GM19455 (cell line): ENCODE data around the gene MAT2A.
A peak's percentile ranks its signal among the peaks of the same experiment; 100 is the strongest.
"Not testable (repeated sequence)": the region's sequence is repeated elsewhere in the genome, so short reads cannot be mapped to it uniquely, and the experiment has no call there.

ENCODE experiments used
- ATAC-seq: cut with Tn5 transposase; IDR thresholded peaks from one replicate; pipeline ENCODE4 v1.9.1; 2021; ENCODE audit not compliant: unreplicated experiment

Gene MAT2A

GRCh38 chr2:85578243-85579180 lies 39.5 kb downstream of the MAT2A start:
- ATAC-seq: peak; percentile 29

GRCh38 chr2:85579266-85579935 lies 40.4 kb downstream of the MAT2A start:
- ATAC-seq: no peak

DNA sequence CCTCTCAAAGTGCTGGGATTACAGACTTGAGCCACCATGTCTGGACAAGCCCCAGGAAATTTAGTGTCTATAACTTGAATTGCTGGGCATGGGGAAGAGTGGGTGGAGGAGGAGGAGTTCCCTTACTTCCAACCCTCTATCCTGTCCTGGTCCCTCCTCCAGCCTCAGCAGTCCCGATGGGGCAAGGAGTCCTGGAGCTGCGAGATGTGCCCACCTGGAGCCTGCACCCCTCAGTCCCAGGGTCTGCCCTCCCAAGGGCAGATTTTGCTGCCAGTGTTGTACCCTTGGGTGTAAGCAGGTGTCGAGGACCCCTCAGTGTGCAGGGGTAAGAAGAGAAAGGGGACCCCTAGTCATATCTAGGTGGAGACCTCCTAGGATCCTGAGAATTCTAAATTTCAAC lies 41.2 kb downstream of the MAT2A start:
- ATAC-seq: no peak

DNA sequence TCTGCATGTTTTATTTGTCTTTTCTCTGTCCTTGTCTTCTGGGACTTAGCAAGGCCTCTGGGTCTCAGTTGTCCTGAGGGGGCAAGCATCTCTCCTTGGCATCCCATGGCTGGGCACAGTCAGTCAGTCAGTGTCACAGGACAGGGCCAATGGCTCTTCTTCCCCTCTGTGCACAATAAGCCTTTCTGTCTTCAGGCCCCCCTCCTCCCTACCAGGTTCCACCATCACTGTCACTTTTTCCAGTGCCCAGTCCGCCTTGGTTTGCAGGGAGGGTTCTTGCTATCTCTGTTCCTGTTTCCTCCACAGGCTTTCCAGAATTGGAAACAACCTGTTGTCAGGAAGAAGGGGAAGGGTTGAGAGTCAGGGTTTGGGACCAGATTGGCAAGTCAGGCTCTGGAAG lies 43.5 kb downstream of the MAT2A start:
- ATAC-seq: no peak

DNA sequence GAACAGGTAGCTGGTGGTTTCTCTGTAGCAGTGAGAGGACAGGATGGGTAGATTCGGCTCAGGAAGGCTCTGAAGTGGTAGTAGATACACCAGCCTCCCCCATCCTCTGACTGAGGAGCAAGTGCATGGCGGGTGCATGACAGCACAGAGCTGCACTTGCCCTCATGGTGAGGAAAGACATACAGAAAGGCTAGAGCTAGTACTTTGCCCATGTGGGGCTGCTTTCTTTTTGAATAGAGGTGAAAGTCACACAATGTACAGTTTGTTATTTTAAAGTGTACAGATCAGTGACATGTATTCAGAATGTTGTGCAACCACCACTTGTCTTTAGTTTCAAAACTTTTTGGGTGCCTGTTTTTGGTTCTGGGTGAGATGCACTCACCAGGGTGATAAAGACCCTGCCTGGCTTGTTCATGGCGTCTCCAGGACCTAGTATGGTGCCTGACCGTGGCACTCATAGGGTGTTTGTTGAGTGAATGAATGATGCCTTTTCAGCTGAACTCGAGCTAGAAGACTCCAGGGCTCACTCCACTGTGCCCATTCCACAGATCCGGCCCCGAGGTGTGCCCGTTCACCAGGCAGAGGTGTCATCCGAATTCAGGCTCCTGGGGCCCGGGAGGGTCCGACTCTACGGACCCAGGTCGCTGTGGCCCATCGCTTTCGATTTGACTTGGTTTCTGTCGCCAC lies 44.8 kb downstream of the MAT2A start:
- peak; percentile 20 for ATAC-seq

DNA sequence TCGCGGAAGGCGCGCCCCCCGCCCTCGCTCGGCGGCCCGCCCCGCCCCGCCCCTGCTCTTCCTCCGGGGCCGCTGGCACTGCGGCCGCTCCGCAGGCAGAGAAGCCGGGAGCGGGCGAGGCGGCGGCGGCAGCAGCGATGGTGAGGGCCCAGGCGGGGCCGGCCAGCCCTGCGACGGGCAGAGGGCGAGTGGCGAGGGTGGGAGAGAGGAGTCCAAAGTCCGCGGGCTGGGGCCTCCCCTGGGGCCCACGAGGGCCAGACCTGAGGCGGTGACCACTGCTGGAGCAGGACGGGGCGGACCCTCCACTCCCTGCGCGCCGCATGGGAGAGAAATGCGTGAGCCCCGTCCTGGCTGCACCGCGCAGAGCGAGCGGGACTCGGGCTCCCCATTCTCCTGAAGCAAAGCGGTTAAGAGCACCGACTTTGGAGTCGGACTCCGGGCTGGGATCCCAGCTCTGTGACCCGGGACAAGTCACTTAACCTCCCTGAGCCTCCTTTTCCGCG lies 45.4 kb downstream of the MAT2A start, which contains the start of gene VAMP5:
Gene VAMP5, plus strand, starts transcription at position 78 of the 503 bp plus-strand sequence. Its CDS starts 60 bp downstream, at position 138.
- ATAC-seq: peak; percentile 72

GRCh38 chr2:85584857-85585780 lies 46.2 kb downstream of the MAT2A start:
- peak; percentile 32 for ATAC-seq

- ATAC-seq: no peak
Measured at GRCh38 chr2:85585781-85586105, 46.8 kb downstream of the MAT2A start.

DNA sequence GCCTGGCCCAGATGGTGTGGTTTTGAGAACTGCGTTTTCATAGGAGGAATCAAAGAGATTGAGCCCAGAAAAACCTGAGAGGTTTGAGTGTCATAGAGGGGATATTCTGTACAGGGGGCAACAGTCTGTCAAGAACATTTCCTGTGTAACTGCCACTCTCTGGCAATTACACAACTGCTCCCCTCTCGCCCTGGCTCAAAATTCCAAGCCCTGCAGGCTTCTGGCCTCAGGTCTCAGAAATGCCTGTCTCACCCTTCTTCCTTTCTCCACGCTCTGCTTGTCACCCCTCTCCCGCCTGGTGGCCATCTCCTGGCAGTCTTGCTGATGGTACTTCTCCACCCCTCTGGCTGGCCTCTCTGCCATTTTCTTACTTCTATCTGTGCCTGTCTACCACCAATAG lies 49.3 kb downstream of the MAT2A start:
- no peak for ATAC-seq

DNA sequence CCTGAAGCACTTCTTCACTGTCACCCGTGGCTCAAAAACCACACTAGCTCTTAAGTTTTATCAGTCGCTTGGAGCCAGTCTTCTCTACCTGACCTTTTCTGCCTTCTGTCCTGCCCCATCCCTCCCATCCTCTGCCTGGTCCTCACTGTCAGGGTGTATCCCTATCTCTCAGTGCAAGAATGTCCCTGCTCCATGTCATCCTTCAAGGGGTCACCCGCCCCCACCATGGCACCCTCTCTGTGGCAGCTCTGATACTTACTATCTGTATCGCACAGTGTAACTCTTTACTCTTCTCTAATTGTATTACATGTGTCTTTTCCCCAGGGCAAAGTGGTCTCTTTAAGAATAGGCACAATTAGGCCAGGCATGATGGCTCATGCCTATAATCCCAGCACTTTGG lies 49.7 kb downstream of the MAT2A start:
- no peak for ATAC-seq

DNA sequence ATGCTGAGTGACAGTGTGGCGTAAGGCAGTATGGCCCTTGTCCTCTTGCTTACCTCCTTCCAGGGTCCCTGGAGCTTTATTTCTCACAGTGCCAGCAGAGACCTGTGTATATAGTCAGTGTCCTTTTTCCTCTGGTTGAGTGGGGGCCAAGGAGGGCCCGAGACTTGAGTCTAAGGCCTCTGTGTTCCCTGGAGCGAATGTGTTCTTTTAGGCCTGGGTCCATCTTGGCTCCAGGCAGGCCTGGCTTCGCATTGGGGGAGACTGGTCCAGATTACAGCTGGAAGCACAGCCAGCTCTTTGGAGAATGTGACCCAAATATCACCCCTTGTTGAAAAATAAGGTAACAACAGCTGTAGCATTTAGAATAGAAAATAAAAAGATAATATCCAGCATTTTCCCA lies 50.2 kb downstream of the MAT2A start:
- no peak for ATAC-seq

DNA sequence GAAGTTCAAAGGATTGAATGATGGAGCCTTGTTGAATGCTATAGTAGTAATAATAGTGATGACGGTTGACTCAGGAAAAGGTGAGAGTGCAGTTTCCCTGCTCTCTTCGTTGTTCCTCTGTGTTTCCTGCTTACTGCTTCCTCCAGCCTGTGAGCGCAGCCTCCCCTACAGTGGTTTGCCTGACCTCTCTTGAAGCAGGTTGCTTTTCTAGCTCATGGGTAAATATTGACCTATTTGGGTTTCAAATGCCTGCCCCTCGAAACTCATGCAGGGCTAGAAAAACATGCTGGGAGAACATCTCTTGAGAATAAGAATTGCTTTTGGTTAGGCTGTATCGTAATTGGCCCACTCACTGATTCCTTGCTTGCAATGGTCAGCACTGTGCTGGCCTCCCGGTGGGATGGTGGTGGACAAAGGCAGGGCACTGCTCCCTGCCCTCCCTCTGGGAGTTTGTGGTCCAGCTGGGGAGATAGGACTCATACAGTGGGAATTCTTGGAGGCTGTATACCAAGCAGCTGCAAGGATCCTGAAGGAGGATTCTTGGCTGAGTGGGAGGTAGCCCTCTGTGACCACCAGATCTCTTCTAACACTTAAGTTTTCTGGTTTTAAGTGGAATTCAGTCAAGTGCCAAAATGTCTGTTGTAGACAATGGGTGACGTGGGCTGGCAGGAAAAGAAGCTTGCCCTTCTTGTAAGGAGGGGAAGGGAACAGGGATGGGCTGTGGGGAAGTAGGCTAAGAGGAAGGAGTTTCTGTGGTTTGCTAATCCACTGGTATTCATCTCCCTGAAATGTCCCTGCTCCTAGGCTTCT lies 51.2 kb downstream of the MAT2A start:
- ATAC-seq: no peak

DNA sequence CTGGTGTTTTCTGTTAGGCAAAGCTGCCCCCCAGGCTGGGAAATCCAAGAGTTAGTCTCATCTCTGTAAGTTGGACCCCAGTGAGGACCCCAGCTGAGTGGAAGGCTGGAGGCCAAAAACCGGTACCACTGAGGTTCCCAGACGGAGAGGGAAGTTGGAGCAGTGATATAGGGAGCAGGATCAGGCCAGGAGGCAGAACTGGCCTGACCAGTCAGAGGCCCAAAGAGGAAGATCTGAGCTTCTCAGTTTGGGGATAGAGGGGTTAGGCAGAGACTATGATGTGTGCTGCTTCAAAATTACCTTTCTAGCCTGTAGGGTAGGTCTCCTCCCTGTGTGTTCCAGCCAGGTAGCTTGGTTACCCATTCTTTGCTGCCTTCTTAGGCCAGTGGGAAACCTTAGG lies 52.0 kb downstream of the MAT2A start:
- no peak for ATAC-seq

DNA sequence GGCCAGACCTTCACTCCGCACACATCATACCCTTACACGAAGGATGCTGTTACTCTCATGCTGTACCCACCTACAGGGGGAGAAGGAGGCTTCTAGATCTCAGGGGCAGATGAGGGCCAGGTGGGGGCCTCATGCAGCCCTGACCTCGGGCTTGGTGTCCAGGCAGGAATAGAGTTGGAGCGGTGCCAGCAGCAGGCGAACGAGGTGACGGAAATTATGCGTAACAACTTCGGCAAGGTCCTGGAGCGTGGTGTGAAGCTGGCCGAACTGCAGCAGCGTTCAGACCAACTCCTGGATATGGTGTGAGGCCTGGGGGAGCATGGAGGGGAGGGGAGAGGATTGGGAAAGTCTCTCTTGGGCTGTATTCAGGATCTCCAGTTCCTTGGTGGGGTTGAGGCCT lies 52.6 kb downstream of the MAT2A start:
- ATAC-seq: no peak

GRCh38 chr2:85592299-85592698 lies 53.3 kb downstream of the MAT2A start:
- not testable (repeated sequence) for ATAC-seq

- ATAC-seq: no peak
Measured at GRCh38 chr2:85593023-85593422, 54.1 kb downstream of the MAT2A start.
